ENCODE results near the gene MYBPH.

GRCh38 chr1:203126151-203126865 is 49.3 kb downstream of the MYBPH start:
- TF ChIP-seq CTCF (IDR thresholded peaks at IDR 0.05) = peak in 3 of 5 experiments; percentile 33 to 42 (median 39)
- TF ChIP-seq EP300 (IDR thresholded peaks at IDR 0.05) = no peak
- no peak for TF ChIP-seq POLR2A (IDR thresholded peaks at IDR 0.05)
